B cell (primary cell): Measurements from ENCODE around the gene FGD4. TPM values are rescaled to one million over a fixed set of nuclear protein-coding genes. Genes with fewer than 3 reads are reported as not detected.

Source experiments
- ATAC-seq: fragments of 200-7000 bp; cut with Tn5 transposase; one replicate; pipeline ENCODE4 v1.10.0; 2021; ENCODE audit warnings: low read depth, mild to moderate bottlenecking, moderate number of reproducible peaks, moderate library complexity
- CTCF ChIA-PET: fragments of 350-600 bp; sonication (Branson Sonifier 250); formaldehyde crosslinking; loops from one replicate; lab custom pipeline; 2021; ENCODE audit warnings: antibody characterized with exemption, inconsistent platforms; lab: Charles Lee
- POLR2A ChIA-PET: fragments of 350-600 bp; sonication (Branson Sonifier 250); formaldehyde crosslinking; loops from one replicate; lab custom pipeline; 2021; ENCODE audit warnings: antibody characterized with exemption; lab: Charles Lee
- DNase-seq: peaks from one replicate; pipeline ENCODE4 v3.0.0; 2013
- H2AFZ ChIP-seq: 2 replicates; pipeline ENCODE4 v1.6.1; 2012; ENCODE audit warnings: mild to moderate bottlenecking, low read depth, low read length; ENCODE audit not compliant: insufficient read depth, poor library complexity, severe bottlenecking
- H3K27ac ChIP-seq, 2 donors: 1 replicate in 1 of 2; 2 replicates in 1 of 2; pipeline ENCODE4 v1.5.1; 2012 to 2013; ENCODE audit warnings: low read length in 2 of 2, mild to moderate bottlenecking in 2 of 2, moderate library complexity in 1 of 2
- H3K27me3 ChIP-seq, 4 experiments: fragments of 200-600 bp in 1 of 4; sonication (generic) in 1 of 4; replicated peaks in 1 of 4; 1 replicate in 2 of 4; 2 replicates in 2 of 4; pipeline versions ENCODE4 v1.6.1 to v1.7.0; 2013 to 2016; ENCODE audit warnings: low read length in 3 of 4, mild to moderate bottlenecking in 2 of 4, mixed read lengths in 1 of 4, moderate library complexity in 1 of 4; ENCODE audit not compliant: insufficient read depth in 4 of 4, control insufficient read depth in 3 of 4; ENCODE audit errors: control extremely low read depth in 1 of 4
- H3K36me3 ChIP-seq, 2 experiments: replicated peaks in 1 of 2; 1 replicate in 1 of 2; 2 replicates in 1 of 2; pipeline versions ENCODE4 v1.6.1 to v1.7.1; 2013; ENCODE audit warnings: low read length in 1 of 2; ENCODE audit not compliant: insufficient read depth in 2 of 2, control insufficient read depth in 1 of 2; ENCODE audit errors: control extremely low read depth in 1 of 2, extremely low read depth in 1 of 2
- H3K4me1 ChIP-seq, 2 donors: fragments of 200-600 bp in 1 of 2; sonication (generic) in 1 of 2; 1 replicate in 1 of 2; 2 replicates in 1 of 2; pipeline versions ENCODE4 v1.5.1 to v1.6.1; 2013 to 2017; ENCODE audit warnings: low read length in 2 of 2; ENCODE audit not compliant: control insufficient read depth in 2 of 2, insufficient read depth in 2 of 2
- H3K4me2 ChIP-seq: replicated peaks from 2 replicates; pipeline ENCODE3; 2012; ENCODE audit warnings: mild to moderate bottlenecking, low read depth, low read length; ENCODE audit not compliant: poor library complexity, severe bottlenecking
- H3K4me3 ChIP-seq, 5 experiments: fragments of 200-600 bp in 1 of 5; sonication (generic) in 1 of 5; 1 replicate in 3 of 5; 2 replicates in 2 of 5; pipeline versions ENCODE4 v1.5.1 to v1.7.0; 2011 to 2016; ENCODE audit warnings: low read length in 4 of 5, mild to moderate bottlenecking in 4 of 5, low read depth in 2 of 5, control low read depth in 1 of 5, moderate library complexity in 1 of 5; ENCODE audit not compliant: insufficient read depth in 1 of 5; ENCODE audit errors: control extremely low read depth in 1 of 5, extremely low read depth in 1 of 5
- H3K79me2 ChIP-seq: fragments of 200-600 bp; sonication (generic); one replicate; pipeline ENCODE4 v1.6.0; 2016; ENCODE audit warnings: low read length; ENCODE audit not compliant: control insufficient read depth, insufficient read depth
- H3K9ac ChIP-seq: fragments of 200-600 bp; sonication (generic); 2 replicates; pipeline ENCODE4 v1.6.1; 2017; ENCODE audit warnings: mild to moderate bottlenecking, low read length, moderate library complexity
- H3K9me3 ChIP-seq, 3 donors: one replicate each; pipeline versions ENCODE4 v1.6.1 to v1.7.1; 2013; ENCODE audit warnings: low read length in 2 of 3; ENCODE audit not compliant: control insufficient read depth in 2 of 3, insufficient read depth in 1 of 3; ENCODE audit errors: control extremely low read depth in 1 of 3
- H4K20me1 ChIP-seq: 2 replicates; pipeline ENCODE4 v1.6.0; 2012; ENCODE audit warnings: mild to moderate bottlenecking, low read length; ENCODE audit not compliant: insufficient read depth, control insufficient read depth, poor library complexity, severe bottlenecking
- H3K27ac Mint-ChIP-seq: one replicate; pipeline ENCODE4 v1.8.0; 2021; ENCODE audit warnings: mixed read lengths
- H3K27me3 Mint-ChIP-seq: one replicate; pipeline ENCODE4 v1.8.0; 2021; ENCODE audit warnings: mixed read lengths
- H3K4me1 Mint-ChIP-seq: one replicate; pipeline ENCODE4 v1.8.0; 2021; ENCODE audit warnings: mixed read lengths
- H3K4me3 Mint-ChIP-seq: one replicate; pipeline ENCODE4 v1.8.0; 2021; ENCODE audit warnings: mixed read lengths
- H3K9me3 Mint-ChIP-seq: one replicate; pipeline ENCODE4 v1.8.0; 2022; ENCODE audit warnings: mixed read lengths; ENCODE audit not compliant: insufficient read depth
- EZH2 ChIP-seq: IDR thresholded peaks from 2 replicates; pipeline ENCODE4 v1.6.1; 2012; ENCODE audit warnings: borderline replicate concordance, low read depth, mild to moderate bottlenecking, moderate library complexity, low read length; ENCODE audit not compliant: insufficient read depth, poor library complexity, severe bottlenecking
- WGBS: methylation state at CpG from one replicate; pipeline ENCODE4 v1.1.5; 2013; ENCODE audit warnings: missing lambda C conversion rate; ENCODE audit not compliant: insufficient coverage; 5-methylcytosine and 5-hydroxymethylcytosine counted together
- intact Hi-C: fragments of 100-400 bp; cut with micrococcal nuclease; formaldehyde crosslinking; loops from one replicate; pipeline ENCODE4 v1.10.0; 2022
- polyA plus RNA-seq: library from polyadenylated mRNA; depleted of rRNA; stranded (reverse); fragments of >200 nt; gene quantifications from 2 replicates; pipeline ENCODE4 v1.2.3, GENCODE V29; 2012
- total RNA-seq, 2 donors: library from RNA; stranded (reverse); fragments of 120-200 nt in 1 of 2; gene quantifications; 1 replicate in 1 of 2; 2 replicates in 1 of 2; pipeline versions ENCODE4 v1.2.3 to v1.2.4, GENCODE V29; 2013 to 2022
- TF ChIP-seq, protein P1 (sequence below): fragments of 200-600 bp; IDR thresholded peaks from one replicate; pipeline ENCODE4 v1.8.0; 2022; ENCODE audit warnings: antibody characterized with exemption, mild to moderate bottlenecking

The FGD4 gene
- total and polyA plus RNA-seq, 2 donors (not counting 1 experiment from before 2014, with no cell fraction given) = 2.1 to 2.8 TPM

DNA sequence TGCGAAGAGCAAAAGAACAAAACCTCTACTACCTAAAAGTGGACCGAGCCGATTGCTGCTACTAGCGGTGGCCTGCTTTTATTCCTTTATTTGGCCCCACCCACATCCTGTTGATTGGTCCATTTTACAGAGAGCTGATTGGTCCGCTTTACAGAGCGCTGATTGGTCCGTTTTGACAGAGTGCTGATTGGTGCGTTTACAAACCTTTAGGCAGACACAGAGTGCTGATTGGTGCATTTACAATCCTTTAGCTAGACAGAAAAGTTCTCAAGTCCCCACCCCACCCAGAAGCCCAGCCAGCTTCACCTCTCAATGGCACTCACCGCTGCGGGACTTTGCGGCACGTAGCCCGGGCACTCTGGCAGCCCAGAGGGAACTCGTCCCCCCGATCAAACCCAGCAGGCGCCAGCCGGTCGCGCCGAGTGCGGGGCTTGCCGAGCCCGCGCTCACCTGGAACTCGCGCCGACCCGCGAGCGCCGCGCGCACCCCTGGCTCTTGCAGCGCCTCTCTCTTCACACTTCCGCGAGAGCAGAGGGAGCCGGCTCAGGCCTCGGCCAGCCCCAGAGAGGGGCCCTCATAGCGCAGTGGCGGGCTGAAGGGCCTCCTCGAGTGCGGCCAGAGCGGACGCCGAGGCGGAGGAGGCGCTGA, 8.7 kb upstream of the FGD4 start:
- H3K27me3 Mint-ChIP-seq = peaks cover 6% of the 10 kb centered on the region
- no peak overlapping the region for H3K27ac Mint-ChIP-seq
- DNase-seq (peak; percentile 35), ATAC-seq (peak; percentile 41)
- peak overlapping the region; percentile 68 for H3K4me3 Mint-ChIP-seq
- Histone ChIP-seq H3K36me3 (no peaks in the 10 kb centered on the region), H3K79me2 (no peaks in the 10 kb centered on the region), H3K27ac (no peak overlapping the region), H3K4me3 (peak overlapping the region in 3 of 5 experiments; percentile 37 to 54 (median 46)), H3K9ac (peak overlapping the region; percentile 59), H3K27me3 (peaks cover 0 to 19% (median 2%) of the 10 kb centered on the region in 4 experiments), H4K20me1 (no peaks in the 10 kb centered on the region), H3K4me1 (peaks cover 7 to 8% of the 10 kb centered on the region in 2 donors), H3K9me3 (peaks cover 0 to 17% (median 2%) of the 10 kb centered on the region in 3 donors), H2AFZ (peak overlapping the region; percentile 77), H3K4me2 (peak overlapping the region; percentile 77)
- TF ChIP-seq, protein P1, sequence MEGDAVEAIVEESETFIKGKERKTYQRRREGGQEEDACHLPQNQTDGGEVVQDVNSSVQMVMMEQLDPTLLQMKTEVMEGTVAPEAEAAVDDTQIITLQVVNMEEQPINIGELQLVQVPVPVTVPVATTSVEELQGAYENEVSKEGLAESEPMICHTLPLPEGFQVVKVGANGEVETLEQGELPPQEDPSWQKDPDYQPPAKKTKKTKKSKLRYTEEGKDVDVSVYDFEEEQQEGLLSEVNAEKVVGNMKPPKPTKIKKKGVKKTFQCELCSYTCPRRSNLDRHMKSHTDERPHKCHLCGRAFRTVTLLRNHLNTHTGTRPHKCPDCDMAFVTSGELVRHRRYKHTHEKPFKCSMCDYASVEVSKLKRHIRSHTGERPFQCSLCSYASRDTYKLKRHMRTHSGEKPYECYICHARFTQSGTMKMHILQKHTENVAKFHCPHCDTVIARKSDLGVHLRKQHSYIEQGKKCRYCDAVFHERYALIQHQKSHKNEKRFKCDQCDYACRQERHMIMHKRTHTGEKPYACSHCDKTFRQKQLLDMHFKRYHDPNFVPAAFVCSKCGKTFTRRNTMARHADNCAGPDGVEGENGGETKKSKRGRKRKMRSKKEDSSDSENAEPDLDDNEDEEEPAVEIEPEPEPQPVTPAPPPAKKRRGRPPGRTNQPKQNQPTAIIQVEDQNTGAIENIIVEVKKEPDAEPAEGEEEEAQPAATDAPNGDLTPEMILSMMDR = no peak
- no peak for TF ChIP-seq EZH2
- H3K9me3 Mint-ChIP-seq = no peaks in the 10 kb centered on the region
- H3K4me1 Mint-ChIP-seq = peaks cover 5% of the 10 kb centered on the region
- intact Hi-C loops = no loop called here
- POLR2A ChIA-PET = no interaction called here
- CTCF ChIA-PET = interaction anchor here (1.5 kb wide), 1 partner anchor 25 kb away, joined by 3 read pairs; no protein-coding TSS in a partner anchor
- 34% methylated on average over 42 of the region's 47 CpGs for WGBS

DNA sequence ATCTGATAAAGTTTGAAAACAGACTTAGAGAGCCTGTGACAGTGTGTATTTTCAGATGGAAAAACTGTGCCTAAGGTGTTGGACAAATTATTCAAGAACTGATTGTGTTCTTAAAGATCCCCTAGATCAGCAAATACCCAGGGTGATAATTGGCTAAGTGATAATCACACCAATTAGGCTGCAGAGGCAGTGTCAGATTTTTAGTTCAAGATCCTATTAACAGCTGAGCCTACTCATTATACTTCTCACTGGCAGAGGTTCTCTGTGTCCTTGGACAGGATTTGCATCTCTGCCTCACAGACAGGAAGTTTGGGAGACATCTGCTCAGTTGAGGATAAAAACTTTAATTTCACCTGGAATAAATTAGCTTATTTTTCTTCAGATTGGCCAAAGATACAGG, 4.3 kb upstream of the FGD4 start:
- no peak overlapping the region for H3K4me2 ChIP-seq
- H3K9me3 Mint-ChIP-seq = no peaks in the 10 kb centered on the region
- DNase-seq (no peak), ATAC-seq (no peak)
- H3K4me1 Mint-ChIP-seq = peaks cover 13% of the 10 kb centered on the region
- H3K9me3 ChIP-seq = peaks cover 0 to 18% (median 2%) of the 10 kb centered on the region in 3 donors
- H3K4me1 ChIP-seq = peaks cover 14 to 16% of the 10 kb centered on the region in 2 donors
- H3K27ac ChIP-seq = no peak overlapping the region
- no peak overlapping the region for H3K4me3 Mint-ChIP-seq
- H3K79me2 ChIP-seq = no peaks in the 10 kb centered on the region
- peaks cover 21% of the 10 kb centered on the region for H3K27me3 Mint-ChIP-seq
- H3K36me3 ChIP-seq = no peaks in the 10 kb centered on the region
- no peak overlapping the region for H3K4me3 ChIP-seq
- no peak overlapping the region for H3K9ac ChIP-seq
- no peak overlapping the region for H2AFZ ChIP-seq
- H4K20me1 ChIP-seq = no peaks in the 10 kb centered on the region
- no peak overlapping the region for H3K27ac Mint-ChIP-seq
- intact Hi-C loops = no loop called here
- POLR2A ChIA-PET = no interaction called here
- peaks cover 0 to 35% (median 11%) of the 10 kb centered on the region in 4 experiments for H3K27me3 ChIP-seq
- TF ChIP-seq, protein P1 = no peak
- TF ChIP-seq EZH2 = no peak
- CTCF ChIA-PET = no interaction called here
